Measurements from ENCODE around the gene XPO4.
"Not testable (repeated sequence)": the region's sequence is repeated elsewhere in the genome, so short reads cannot be mapped to it uniquely, and the experiment has no call there.

Gene XPO4

DNA sequence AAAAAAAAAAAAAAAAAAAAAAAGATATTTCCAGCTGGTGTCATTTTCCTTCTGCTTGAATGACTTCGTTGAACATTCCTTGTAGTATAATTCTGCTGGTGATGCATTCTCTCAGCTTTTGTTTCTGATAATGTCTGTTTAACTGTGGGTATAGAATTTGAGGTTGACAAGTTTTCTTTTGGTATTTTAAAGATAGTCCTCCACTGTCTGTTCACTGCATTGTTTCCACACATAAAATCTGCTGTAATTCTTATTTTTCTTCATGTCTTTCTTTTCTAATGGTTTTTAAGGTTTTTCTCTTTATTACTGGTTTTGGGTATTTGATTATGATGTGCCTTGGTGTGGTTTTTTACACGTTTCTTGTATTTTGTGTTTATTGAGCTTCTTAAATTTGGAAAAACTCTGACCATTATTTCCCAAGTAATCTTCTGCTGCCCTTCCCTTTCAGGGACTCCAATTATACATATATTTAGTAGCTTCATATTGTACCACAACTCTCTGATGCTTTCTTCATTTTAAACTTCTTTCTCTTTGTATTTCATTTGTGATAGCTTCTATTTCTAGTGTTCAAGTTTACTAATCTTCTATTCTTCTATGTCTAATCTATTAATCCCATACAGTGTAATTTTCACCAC lies 135.1 kb downstream of the XPO4 start:
- H3K4me3 ChIP-seq (replicated peaks in 1 of 2; ENCODE audit: low read depth in 2 of 2, low read length in 2 of 2): no peak overlapping the region
- TF ChIP-seq, protein P1, sequence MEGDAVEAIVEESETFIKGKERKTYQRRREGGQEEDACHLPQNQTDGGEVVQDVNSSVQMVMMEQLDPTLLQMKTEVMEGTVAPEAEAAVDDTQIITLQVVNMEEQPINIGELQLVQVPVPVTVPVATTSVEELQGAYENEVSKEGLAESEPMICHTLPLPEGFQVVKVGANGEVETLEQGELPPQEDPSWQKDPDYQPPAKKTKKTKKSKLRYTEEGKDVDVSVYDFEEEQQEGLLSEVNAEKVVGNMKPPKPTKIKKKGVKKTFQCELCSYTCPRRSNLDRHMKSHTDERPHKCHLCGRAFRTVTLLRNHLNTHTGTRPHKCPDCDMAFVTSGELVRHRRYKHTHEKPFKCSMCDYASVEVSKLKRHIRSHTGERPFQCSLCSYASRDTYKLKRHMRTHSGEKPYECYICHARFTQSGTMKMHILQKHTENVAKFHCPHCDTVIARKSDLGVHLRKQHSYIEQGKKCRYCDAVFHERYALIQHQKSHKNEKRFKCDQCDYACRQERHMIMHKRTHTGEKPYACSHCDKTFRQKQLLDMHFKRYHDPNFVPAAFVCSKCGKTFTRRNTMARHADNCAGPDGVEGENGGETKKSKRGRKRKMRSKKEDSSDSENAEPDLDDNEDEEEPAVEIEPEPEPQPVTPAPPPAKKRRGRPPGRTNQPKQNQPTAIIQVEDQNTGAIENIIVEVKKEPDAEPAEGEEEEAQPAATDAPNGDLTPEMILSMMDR (IDR thresholded peaks at IDR 0.05; ENCODE audit: low read depth, low read length): no peak
- DNase-seq (ENCODE audit: low read depth in 2 of 2): no peak

DNA sequence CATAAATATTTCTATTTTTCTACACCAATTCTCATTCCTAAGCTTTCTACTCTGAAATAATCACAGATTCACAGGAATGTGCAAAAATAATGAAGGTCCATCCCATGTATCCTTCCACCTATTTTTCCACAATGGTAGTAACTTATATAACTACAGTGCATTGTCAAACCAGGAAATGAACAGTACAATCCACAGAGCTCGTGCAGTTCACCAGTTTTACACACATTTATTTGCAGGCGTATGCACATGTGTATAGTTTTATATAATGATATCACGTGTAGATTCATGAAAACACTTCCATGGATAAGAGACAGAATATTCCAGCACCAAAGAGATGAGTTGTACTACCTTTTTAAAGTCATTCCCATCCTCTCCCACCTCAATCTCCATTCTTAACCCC lies 141.7 kb downstream of the XPO4 start:
- DNase-seq (ENCODE audit: low read depth in 2 of 2): no peak
- H3K4me3 ChIP-seq (replicated peaks in 1 of 2; ENCODE audit: low read depth in 2 of 2, low read length in 2 of 2): no peak overlapping the region
- TF ChIP-seq, protein P1 (IDR thresholded peaks at IDR 0.05; ENCODE audit: low read depth, low read length): no peak

DNA sequence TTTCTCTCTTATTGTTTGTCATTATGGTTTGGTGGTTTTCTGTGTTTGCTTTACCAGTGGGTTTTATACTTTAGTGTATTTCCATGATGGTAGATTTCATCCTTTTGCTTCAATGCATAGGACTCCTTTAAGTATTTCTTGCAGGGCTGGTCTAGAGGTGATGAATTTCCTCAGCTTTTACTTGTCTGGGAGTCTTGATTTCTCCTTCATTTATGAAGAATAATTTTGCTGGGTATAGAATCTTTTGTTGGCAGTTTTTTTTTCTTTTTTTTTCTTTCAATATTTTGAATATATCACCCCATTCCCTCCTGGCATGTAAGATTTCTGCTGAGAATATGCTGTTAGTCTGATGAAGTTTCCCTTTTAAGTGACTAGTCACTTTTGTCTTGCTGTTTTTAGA lies 148.5 kb downstream of the XPO4 start:
- H3K4me3 ChIP-seq (replicated peaks in 1 of 2; ENCODE audit: low read depth in 2 of 2, low read length in 2 of 2): no peak overlapping the region
- TF ChIP-seq, protein P1 (IDR thresholded peaks at IDR 0.05; ENCODE audit: low read depth, low read length): no peak
- DNase-seq (ENCODE audit: low read depth in 2 of 2): no peak

DNA sequence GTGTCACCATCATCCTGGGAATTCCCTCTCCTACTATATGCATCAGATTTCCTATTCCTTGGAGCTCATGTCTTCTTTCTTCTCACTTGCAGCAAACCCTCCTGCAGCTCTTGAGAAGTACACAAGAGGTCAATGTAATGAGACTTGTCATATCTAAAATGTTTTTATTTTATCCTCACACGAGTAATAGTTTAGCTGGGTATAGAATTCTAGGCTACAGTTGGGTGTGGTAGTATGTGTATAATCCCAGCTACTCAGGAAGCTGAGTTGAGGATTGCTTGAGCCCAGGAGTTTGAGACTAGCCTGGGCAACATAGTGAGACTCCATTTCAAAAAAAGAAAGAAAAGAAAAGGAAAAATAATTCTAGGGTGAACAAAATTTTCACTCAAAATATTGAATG lies 153.2 kb downstream of the XPO4 start:
- no peak overlapping the region for H3K4me3 ChIP-seq (replicated peaks in 1 of 2; ENCODE audit: low read depth in 2 of 2, low read length in 2 of 2)
- TF ChIP-seq, protein P1 (IDR thresholded peaks at IDR 0.05; ENCODE audit: low read depth, low read length): no peak
- no peak for DNase-seq (ENCODE audit: low read depth in 2 of 2)

DNA sequence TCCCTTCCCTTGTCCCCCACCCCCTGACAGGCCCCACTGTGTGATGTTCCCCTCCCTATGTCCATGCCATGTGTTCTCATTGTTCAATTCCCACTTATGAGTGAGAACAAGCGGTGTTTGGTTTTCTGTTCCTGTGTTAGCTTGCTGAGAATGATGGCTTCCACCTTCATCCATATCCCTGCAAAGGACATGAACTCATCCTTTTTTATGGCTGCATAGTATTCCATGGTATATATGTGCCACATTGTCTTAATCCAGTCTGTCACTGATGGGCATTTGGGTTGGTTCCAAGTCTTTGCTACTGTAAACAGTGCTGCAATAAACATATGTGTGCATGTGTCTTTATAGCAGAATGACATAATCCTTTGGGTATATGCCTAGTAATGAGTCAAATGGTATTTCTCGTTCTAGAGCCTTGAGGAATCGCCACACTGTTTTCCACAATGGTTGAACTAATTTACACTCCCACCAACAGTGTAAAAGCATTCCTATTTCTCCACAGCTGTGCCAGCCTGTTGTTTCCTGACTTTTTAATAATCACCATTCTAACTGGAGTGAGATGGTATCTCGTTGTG lies 158.6 kb downstream of the XPO4 start:
- DNase-seq (ENCODE audit: low read depth in 2 of 2); H3K4me3 ChIP-seq (replicated peaks in 1 of 2; ENCODE audit: low read depth in 2 of 2, low read length in 2 of 2): not testable (repeated sequence)

DNA sequence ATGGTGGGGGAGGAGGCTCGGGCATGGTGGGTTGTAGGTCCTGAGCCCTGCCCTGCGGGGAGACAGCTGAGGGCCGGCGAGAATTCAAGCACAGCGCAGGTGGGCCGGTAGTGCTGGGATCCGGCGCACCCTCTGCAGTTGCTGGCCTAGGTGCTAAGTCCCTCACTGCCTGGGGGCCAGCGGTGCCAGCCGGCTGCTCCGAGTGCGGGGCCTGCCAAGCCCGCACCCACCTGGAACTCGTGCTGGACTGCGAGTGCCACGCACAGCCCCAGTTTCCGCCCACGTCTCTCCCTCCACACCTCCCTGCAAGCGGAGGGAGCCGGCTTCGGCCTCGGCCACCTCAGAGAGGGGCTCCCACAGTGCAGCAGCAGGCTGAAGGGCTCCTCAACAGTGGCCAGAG lies 162.5 kb downstream of the XPO4 start:
- TF ChIP-seq, protein P1 (IDR thresholded peaks at IDR 0.05; ENCODE audit: low read depth, low read length): no peak

DNA sequence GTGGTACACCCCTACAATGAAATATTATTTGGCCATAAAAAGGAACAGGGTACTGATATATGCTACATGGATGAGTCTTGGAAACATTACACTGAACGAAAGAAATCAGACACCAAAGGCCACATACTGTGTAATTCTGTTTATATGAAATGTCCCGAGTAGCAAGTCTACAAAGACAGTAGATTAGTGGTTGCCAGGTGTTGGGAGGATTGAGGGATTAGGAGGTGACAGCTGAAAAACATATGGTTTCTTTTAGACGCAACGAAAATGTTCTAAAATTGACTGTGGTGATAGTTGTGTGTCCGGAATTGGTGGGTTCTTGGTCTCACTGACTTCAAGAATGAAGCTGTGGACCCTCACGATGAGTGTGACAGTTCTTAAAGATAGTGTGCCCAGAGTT lies 163.9 kb downstream of the XPO4 start:
- TF ChIP-seq, protein P1 (IDR thresholded peaks at IDR 0.05; ENCODE audit: low read depth, low read length): no peak
- H3K4me3 ChIP-seq (replicated peaks in 1 of 2; ENCODE audit: low read depth in 2 of 2, low read length in 2 of 2): no peak overlapping the region
- DNase-seq (ENCODE audit: low read depth in 2 of 2): no peak

More for the DNA sequence above, 162.5 kb downstream of the XPO4 start:
- H3K4me3 ChIP-seq (replicated peaks in 1 of 2; ENCODE audit: low read depth in 2 of 2, low read length in 2 of 2): no peak overlapping the region
- no peak for DNase-seq (ENCODE audit: low read depth in 2 of 2)
